ENCODE data around the gene AFMID.

The AFMID gene

DNA sequence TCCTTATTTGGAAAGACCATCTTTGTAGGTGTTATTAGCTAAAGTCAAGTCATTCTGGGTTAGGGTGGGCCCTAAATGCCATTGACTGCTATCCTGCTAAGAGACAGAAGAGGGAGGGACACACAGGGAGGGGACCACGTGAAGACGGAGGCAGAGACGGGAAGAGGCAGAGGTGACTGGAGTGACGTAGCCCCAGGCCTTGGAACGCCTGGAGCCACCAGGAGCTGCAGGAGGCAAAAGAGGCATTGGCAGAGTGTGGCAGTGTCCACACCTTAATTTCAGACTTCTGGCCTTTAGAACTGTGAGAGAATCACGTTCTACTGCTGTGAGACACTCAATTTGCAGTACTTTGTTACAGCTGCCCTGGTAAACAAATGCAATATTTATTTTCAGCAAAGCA lies 13.3 kb downstream of the AFMID start:
- no peaks in the 10 kb centered on the region for H3K9me2 ChIP-seq (replicated peaks; ENCODE audit: insufficient read depth, low read length)
- no peak overlapping the region for H3K9ac ChIP-seq (ENCODE audit: low read length)
- H3K79me2 ChIP-seq (ENCODE audit: insufficient read depth, low read length), result peaks cover 12% of the 10 kb centered on the region; the same call in 1 of the 2 replicates
- H2AFZ ChIP-seq (ENCODE audit: low read depth, low read length, severe bottlenecking), result no peak overlapping the region
- 0 out of 2 replicates have a peak, but pooled peaks cover 2% of the 10 kb centered on the region for H3K36me3 ChIP-seq (ENCODE audit: low read length)
- H3K27me3 ChIP-seq (ENCODE audit: low read length), result no peaks in the 10 kb centered on the region
- TF ChIP-seq, protein P1, sequence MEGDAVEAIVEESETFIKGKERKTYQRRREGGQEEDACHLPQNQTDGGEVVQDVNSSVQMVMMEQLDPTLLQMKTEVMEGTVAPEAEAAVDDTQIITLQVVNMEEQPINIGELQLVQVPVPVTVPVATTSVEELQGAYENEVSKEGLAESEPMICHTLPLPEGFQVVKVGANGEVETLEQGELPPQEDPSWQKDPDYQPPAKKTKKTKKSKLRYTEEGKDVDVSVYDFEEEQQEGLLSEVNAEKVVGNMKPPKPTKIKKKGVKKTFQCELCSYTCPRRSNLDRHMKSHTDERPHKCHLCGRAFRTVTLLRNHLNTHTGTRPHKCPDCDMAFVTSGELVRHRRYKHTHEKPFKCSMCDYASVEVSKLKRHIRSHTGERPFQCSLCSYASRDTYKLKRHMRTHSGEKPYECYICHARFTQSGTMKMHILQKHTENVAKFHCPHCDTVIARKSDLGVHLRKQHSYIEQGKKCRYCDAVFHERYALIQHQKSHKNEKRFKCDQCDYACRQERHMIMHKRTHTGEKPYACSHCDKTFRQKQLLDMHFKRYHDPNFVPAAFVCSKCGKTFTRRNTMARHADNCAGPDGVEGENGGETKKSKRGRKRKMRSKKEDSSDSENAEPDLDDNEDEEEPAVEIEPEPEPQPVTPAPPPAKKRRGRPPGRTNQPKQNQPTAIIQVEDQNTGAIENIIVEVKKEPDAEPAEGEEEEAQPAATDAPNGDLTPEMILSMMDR (IDR thresholded peaks at IDR 0.05; ENCODE audit: insufficient read depth, low read length, poor library complexity, severe bottlenecking), result no peak
- TF ChIP-seq EZH2phosphoT487 (conservative IDR thresholded peaks at IDR 0.05; ENCODE audit: low read length), result no peak
- H3K4me3 ChIP-seq (ENCODE audit: insufficient read depth, low read length, poor library complexity, severe bottlenecking), result no peak overlapping the region
- H3F3A ChIP-seq (ENCODE audit: insufficient read depth), result no peaks in the 10 kb centered on the region
- H4K20me1 ChIP-seq (ENCODE audit: low read depth, low read length), result no peaks in the 10 kb centered on the region
- no peaks in the 10 kb centered on the region for H3K9me3 ChIP-seq (ENCODE audit: insufficient read depth, low read length)
- H3K27ac ChIP-seq (ENCODE audit: low read depth, low read length), result no peak overlapping the region
- H3K4me2 ChIP-seq (ENCODE audit: low read depth, low read length, poor library complexity, severe bottlenecking), result no peak overlapping the region

DNA sequence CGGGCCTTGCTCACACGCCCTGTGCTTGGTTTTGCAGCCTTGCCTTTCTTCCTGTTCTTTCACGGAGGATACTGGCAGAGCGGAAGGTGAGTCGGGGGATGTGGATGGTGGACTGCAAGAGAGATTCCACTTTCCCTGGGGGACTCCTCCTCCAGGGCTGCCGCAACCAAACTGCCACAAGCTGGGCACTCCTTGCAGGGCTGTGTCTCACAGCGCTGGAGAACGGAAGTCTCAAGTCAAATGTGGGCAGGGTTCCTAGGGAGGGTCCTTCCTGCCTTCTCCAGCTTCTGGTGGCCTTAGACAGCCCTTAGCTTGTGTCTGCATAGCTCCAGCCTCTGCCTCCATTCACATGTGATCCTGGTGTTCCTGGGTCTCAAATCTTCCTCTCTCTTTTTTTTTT lies 15.5 kb downstream of the AFMID start:
- Histone ChIP-seq H3K36me3 (ENCODE audit: low read length) (no peaks in the 10 kb centered on the region), H3K27ac (ENCODE audit: low read depth, low read length) (no peak overlapping the region), H4K20me1 (ENCODE audit: low read depth, low read length) (no peaks in the 10 kb centered on the region), H3K9me2 (replicated peaks; ENCODE audit: insufficient read depth, low read length) (no peaks in the 10 kb centered on the region), H3K4me3 (ENCODE audit: insufficient read depth, low read length, poor library complexity, severe bottlenecking) (no peak overlapping the region), H3K79me2 (ENCODE audit: insufficient read depth, low read length) (peaks cover 12% of the 10 kb centered on the region; the same call in 1 of the 2 replicates), H3K9ac (ENCODE audit: low read length) (no peak overlapping the region), H2AFZ (ENCODE audit: low read depth, low read length, severe bottlenecking) (no peak overlapping the region), H3K4me2 (ENCODE audit: low read depth, low read length, poor library complexity, severe bottlenecking) (no peak overlapping the region), H3F3A (ENCODE audit: insufficient read depth) (no peaks in the 10 kb centered on the region), H3K9me3 (ENCODE audit: insufficient read depth, low read length) (no peaks in the 10 kb centered on the region), H3K27me3 (ENCODE audit: low read length) (no peaks in the 10 kb centered on the region)
- TF ChIP-seq, protein P1 (IDR thresholded peaks at IDR 0.05; ENCODE audit: insufficient read depth, low read length, poor library complexity, severe bottlenecking), result no peak
- no peak for TF ChIP-seq EZH2phosphoT487 (conservative IDR thresholded peaks at IDR 0.05; ENCODE audit: low read length)

DNA sequence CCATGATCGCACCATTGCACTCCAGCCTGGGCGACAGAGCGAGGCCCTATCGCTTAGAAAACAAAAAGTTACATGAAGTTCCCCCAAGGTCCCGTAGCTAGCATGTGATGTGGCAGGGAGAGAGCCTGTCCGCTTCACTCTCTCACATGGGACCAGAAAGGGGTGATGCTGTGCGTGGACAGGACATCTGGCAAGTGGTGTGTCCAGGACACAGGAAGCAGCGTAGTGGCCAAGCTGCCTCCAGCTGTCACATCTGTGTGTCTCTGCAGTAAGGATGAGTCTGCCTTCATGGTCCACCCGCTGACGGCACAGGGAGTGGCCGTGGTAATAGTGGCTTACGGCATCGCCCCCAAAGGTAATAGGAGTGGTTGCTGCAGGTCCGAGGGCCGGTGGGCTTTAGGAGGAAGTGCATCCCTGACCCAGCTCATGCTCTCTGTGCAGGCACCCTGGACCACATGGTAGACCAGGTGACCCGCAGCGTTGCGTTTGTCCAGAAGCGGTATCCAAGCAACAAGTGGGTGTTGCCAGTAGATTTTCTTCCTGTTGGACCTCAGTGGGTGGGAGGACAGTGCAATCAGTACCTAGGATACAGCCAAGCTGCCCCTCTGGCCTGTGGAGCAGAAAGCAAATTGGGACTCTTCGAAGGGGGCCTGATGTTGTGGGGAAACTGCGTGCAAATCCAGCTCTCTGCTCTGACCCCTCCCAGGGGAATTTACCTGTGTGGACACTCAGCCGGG lies 17.4 kb downstream of the AFMID start:
- Histone ChIP-seq H3K4me3 (ENCODE audit: insufficient read depth, low read length, poor library complexity, severe bottlenecking) (no peak overlapping the region), H3K27ac (ENCODE audit: low read depth, low read length) (no peak overlapping the region), H3K27me3 (ENCODE audit: low read length) (no peaks in the 10 kb centered on the region), H3K9me2 (replicated peaks; ENCODE audit: insufficient read depth, low read length) (no peaks in the 10 kb centered on the region), H3K4me2 (ENCODE audit: low read depth, low read length, poor library complexity, severe bottlenecking) (no peak overlapping the region), H3F3A (ENCODE audit: insufficient read depth) (no peaks in the 10 kb centered on the region), H3K36me3 (ENCODE audit: low read length) (no peaks in the 10 kb centered on the region), H4K20me1 (ENCODE audit: low read depth, low read length) (no peaks in the 10 kb centered on the region), H3K9ac (ENCODE audit: low read length) (no peak overlapping the region), H3K79me2 (ENCODE audit: insufficient read depth, low read length) (peaks cover 12% of the 10 kb centered on the region; the same call in 1 of the 2 replicates), H2AFZ (ENCODE audit: low read depth, low read length, severe bottlenecking) (no peak overlapping the region), H3K9me3 (ENCODE audit: insufficient read depth, low read length) (no peaks in the 10 kb centered on the region)
- TF ChIP-seq EZH2phosphoT487 (conservative IDR thresholded peaks at IDR 0.05; ENCODE audit: low read length), result no peak
- TF ChIP-seq, protein P1 (IDR thresholded peaks at IDR 0.05; ENCODE audit: insufficient read depth, low read length, poor library complexity, severe bottlenecking), result no peak
